RPMI8226 (cell line): ENCODE data around the gene DBNL.
A peak's percentile ranks its signal among the peaks of the same experiment; 100 is the strongest.

ENCODE experiments used
- DNase-seq: peaks from one replicate; pipeline ENCODE4 v3.0.0-alpha.2; 2015

The DBNL gene

DNA sequence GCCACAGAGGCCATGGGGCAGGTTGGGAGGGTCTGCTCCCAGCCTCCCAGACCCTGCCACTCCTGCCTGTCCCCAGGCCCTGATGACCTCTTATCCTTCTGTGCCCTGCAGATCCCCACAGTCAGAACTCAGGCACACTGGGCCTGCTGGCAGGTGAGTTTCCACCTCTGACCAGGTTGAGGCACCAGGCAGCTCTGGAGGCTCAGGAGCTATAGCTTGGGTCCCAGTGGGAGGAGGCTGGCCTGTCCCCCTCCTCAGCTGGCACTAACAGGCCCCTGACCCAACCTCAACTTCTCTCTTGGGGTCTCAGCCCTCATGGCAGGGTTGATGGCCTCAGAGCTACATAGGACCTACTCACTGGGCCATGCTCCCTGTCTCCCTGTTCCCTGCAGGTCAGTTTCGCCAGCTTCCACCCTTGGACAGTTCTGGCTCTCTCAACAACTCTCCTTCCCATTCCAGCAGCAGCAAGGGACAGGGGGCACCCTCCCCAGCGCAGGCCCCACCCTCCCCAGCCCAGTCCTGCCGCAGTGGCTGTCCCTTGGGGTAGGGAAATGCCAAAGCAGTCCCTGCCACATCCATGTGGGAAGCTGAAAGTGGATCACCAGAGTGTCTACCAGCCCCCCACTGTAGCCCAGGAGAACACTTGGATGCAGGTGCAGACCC is 56.9 kb downstream of the DBNL start:
- no peak for DNase-seq

- no peak for DNase-seq
These were observed 57.7 kb downstream of the DBNL start for GRCh38 chr7:44101966-44102845.

DNA sequence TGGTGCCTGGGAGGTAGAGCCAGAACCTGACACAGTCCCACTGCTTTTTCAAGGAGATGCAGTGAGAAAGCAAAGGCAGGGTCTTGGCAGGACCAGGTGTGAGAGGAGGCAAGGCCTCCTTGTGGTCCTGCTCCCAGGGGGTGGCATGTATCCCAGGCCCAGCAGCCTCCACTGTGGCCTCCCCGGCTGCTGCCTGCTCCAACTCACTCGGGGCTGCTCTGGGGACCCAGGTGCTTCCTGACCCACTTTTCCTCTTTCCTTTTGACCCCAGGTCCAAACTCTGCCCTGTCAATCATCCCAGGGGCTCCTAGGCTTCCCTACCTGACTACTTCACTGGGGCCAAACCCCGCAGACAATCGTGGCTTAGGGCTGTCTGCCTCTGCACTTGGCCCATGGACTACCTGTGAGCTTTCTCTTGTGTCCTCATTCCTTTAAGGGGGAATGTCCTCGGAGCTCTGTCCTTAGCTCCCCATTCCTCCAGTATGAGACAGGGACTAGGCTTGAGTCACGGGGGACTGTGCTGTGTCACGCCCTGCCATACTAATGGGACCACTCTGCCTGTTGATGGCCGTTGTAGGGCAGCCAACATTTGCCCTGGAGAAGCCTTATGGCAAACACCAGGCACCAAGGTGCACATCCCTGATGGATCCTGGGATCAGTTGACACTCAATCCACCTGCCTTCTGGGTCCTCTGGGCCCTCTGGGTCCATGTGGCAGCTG is 58.5 kb downstream of the DBNL start:
- DNase-seq: no peak

GRCh38 chr7:44103566-44103922 is 59.0 kb downstream of the DBNL start:
- DNase-seq: no peak

DNA sequence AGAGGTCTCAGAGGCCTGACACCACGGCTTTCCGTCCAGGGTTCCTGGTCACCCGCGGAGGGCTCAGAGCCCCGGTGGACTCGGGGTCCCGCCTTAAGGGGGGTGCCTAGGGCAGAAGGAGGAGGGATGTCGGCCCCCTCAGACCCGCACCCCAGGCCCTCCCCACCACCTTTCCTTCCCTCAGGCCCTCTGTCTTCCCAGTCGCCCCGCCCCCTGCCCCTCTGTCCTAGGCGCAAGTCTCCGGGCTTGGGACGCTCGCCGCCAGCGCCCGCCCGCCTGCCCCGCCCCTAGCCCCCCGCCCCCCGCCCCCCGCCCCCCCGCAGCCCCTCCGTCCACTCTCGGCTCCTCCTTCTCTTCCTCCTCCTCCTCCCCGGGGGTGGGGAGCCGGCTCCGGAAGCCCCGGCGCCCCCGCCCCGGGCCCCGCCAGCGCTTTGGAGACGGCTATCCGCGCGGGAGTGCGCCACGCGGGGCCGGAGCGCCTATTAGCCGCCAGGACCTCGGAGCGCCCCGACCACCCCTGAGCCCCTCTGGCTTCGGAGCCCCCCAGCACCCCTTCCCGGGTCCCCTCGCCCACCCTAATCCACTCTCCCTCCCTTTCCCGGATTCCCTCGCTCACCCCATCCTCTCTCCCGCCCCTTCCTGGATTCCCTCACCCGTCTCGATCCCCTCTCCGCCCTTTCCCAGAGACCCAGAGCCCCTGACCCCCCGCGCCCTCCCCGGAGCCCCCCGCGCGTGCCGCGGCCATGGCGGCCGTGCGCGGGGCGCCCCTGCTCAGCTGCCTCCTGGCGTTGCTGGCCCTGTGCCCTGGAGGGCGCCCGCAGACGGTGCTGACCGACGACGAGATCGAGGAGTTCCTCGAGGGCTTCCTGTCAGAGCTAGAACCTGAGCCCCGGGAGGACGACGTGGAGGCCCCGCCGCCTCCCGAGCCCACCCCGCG is 59.7 kb downstream of the DBNL start, which contains the start of gene AEBP1:
TSS of gene AEBP1 (plus strand) at position 423 of the 937 bp plus-strand sequence. CDS start at position 744, 321 bp downstream.
- DNase-seq: peak; percentile 70

GRCh38 chr7:44104860-44105771 is 60.6 kb downstream of the DBNL start:
- no peak for DNase-seq

GRCh38 chr7:44105832-44106231 is 61.3 kb downstream of the DBNL start:
- DNase-seq: no peak

DNA sequence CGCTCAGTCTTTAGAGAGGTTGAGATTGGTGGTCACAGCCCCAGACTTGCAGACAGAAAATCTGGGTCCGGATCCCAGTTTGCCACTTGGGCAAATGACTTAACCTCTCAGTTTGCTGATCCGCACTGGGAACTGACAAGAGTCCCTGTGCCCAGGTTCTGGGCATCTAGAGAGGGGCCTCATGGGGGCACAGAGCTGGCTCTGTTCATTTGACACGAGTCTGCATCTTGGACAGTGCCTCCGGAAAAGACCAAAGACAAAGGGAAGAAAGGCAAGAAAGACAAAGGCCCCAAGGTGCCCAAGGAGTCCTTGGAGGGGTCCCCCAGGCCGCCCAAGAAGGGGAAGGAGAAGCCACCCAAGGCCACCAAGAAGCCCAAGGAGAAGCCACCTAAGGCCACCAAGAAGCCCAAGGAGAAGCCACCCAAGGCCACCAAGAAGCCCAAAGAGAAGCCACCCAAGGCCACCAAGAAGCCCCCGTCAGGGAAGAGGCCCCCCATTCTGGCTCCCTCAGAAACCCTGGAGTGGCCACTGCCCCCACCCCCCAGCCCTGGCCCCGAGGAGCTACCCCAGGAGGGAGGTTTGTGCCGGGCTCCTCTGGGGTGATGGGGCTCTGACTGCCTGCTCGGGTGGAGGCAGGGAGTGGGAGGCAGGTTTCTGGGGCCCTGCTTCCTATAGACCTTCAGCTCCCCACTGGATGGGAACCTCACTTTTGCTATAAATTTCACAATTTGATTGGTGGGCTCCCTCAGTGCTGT is 62.0 kb downstream of the DBNL start:
- no peak for DNase-seq

DNA sequence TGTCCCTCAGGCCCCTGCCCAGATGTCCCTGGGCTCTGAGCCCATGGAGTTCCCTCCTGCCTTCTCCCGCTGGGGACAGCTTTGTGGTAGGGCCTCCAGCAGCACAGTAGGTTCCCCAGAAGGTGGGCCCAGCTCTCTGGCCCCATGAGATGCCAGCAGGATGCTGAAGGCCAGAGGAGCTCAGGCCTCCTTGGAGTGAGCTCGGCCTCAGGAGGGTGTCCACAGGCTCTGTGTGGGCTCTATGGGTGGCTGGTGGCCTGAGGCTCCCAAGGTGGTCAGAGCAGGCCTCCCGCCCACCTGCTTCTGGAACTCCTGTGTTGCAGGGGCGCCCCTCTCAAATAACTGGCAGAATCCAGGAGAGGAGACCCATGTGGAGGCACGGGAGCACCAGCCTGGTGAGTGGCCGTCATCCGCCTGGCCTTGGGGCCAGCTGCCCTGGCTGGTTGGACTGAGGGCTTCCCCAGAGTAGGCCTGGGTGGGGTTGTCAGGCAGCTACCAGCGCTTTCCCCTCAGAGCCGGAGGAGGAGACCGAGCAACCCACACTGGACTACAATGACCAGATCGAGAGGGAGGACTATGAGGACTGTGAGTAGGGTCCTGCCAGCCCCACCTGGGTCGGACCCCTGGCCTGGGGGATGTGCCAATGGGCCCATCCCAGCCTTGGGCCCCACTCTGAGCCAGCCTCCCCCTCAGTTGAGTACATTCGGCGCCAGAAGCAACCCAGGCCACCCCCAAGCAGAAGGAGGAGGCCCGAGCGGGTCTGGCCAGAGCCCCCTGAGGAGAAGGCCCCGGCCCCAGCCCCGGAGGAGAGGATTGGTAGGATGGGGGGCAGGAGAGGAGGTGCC is 62.8 kb downstream of the DBNL start:
- DNase-seq: no peak

DNA sequence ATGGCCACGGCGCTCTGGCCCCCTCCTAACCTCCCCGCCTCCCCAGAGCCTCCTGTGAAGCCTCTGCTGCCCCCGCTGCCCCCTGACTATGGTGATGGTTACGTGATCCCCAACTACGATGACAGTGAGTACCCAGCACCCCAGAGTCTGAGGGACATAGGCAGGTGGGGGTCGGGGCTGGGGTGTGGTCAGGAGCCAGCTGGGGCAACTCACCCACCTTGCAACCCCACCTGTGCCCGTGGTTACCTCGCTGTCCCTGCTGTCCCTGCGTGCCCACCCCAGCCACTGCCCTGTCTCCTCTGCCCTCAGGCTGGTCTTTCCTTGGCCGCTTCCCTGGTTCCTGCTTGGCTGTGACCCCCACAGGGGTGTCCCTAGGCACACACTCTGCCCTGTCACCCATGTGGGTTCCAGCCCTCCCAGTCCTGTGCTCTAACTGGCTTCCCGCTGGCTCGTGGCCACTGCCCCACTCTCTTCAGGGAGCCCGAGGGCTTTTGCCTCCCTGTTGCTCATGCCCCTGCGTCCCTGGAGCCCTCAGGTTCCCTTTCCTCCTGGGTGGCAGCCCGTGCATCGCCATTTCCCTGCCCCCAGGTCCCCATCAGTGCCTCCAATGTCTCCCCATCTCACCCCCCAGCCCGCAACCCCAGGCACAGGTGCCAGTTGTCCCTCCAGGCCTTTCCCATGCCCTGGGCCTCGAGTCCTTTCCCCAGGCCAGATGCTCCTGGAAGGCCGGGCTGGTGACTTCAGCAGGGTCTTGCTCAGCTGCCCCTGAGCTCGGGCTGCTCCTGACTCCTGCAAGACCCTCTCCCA is 63.7 kb downstream of the DBNL start:
- DNase-seq: no peak

- DNase-seq: peak; percentile 38
These were observed 64.6 kb downstream of the DBNL start for GRCh38 chr7:44108768-44109750.

DNA sequence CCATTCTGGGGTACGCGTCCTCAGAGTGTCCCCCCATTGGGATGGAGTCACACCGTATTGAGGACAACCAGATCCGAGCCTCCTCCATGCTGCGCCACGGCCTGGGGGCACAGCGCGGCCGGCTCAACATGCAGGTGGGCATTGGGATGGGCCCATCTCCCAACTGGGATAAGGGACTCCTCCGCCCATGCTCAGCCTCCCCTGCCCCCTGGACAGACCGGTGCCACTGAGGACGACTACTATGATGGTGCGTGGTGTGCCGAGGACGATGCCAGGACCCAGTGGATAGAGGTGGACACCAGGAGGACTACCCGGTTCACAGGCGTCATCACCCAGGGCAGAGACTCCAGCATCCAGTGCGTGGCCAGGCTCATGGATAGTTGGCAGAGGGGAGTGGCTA is 65.5 kb downstream of the DBNL start:
- DNase-seq: no peak

- DNase-seq: no peak
These were observed 66.5 kb downstream of the DBNL start for GRCh38 chr7:44110719-44111635.
